K562 (cell line): Measurements from ENCODE around the gene HSPA1B. TPM values are rescaled to one million over a fixed set of nuclear protein-coding genes. Genes with fewer than 3 reads are reported as not detected.

ENCODE experiments used
- CREB3 ChIP-seq: fragments of 450-650 bp; conservative IDR thresholded peaks from 2 replicates; pipeline ENCODE4 v1.6.1; 2016; ENCODE audit warnings: missing genetic modification characterization, low read depth, mild to moderate bottlenecking, missing compliant biosample characterization, moderate library complexity
- E4F1 ChIP-seq: fragments of 250-450 bp; sonication (Bioruptor Pico); IDR thresholded peaks from 2 replicates; pipeline ENCODE4 v1.5.0; 2021; ENCODE audit warnings: mild to moderate bottlenecking, borderline replicate concordance
- HMG20B ChIP-seq: fragments of 250-450 bp; sonication (Bioruptor Pico); IDR thresholded peaks from 2 replicates; pipeline ENCODE4 v1.5.0; 2021; ENCODE audit warnings: mild to moderate bottlenecking
- MEF2D ChIP-seq: conservative IDR thresholded peaks from 2 replicates; pipeline ENCODE4 v1.6.1; 2016; ENCODE audit warnings: low read depth, missing genetic modification characterization, missing compliant biosample characterization
- YY1 ChIP-seq, 3 experiments: IDR thresholded peaks; 2 replicates each; pipeline ENCODE4 v1.6.1; 2011; ENCODE audit warnings: low read length in 2 of 3, mild to moderate bottlenecking in 2 of 3, moderate library complexity in 2 of 3, borderline replicate concordance in 1 of 3, control low read depth in 1 of 3, low read depth in 1 of 3; ENCODE audit not compliant: insufficient read depth in 3 of 3, insufficient replicate concordance in 2 of 3, control insufficient read depth in 1 of 3, insufficient read length in 1 of 3; ENCODE audit errors: extremely low read depth in 1 of 3
- ZKSCAN1 ChIP-seq: fragments of 150-350 bp; IDR thresholded peaks from 2 replicates; pipeline ENCODE4 v1.6.1; 2016; ENCODE audit warnings: low read depth, low read length
- ZNF232 ChIP-seq: sonication (generic); formaldehyde crosslinking; IDR thresholded peaks from 2 replicates; pipeline ENCODE4 v1.8.0; 2022; ENCODE audit warnings: mild to moderate bottlenecking, missing genetic modification reagents
- ZNF263 ChIP-seq: sonication (generic); formaldehyde crosslinking; IDR thresholded peaks from 2 replicates; pipeline ENCODE4 v1.8.0; 2022; ENCODE audit warnings: mild to moderate bottlenecking, missing genetic modification reagents, borderline replicate concordance
- ZNF384 ChIP-seq: IDR thresholded peaks from 2 replicates; pipeline ENCODE4 v1.6.1; 2012; ENCODE audit warnings: low read depth, low read length, improper control_type of control experiment
- ZNF740 ChIP-seq, 3 experiments: fragments of 200-800 bp in 1 of 3; sonication (Bioruptor generic) in 1 of 3; sonication (generic) in 1 of 3; formaldehyde crosslinking in 1 of 3; IDR thresholded peaks; 2 replicates each; pipeline versions ENCODE4 v1.6.1 to v1.8.0; 2016 to 2022; ENCODE audit warnings: mild to moderate bottlenecking in 2 of 3, missing compliant biosample characterization in 2 of 3, missing genetic modification characterization in 2 of 3, missing genetic modification reagents in 1 of 3
- ZNF830 ChIP-seq: fragments of 250-450 bp; sonication (Bioruptor Pico); IDR thresholded peaks from 2 replicates; pipeline ENCODE4 v1.5.0; 2021; ENCODE audit warnings: mild to moderate bottlenecking
- polyA plus RNA-seq, 8 experiments: library from polyadenylated mRNA; depleted of rRNA in 4 of 8; stranded (reverse) in 5 of 8; unstranded in 3 of 8; fragments of >200 nt; fragmentation: Nextera tagmentation in 2 of 8; fragmentation: Illumina TruSeq in 1 of 8; extraction: Ambion mirVana in 2 of 8; extraction: Trizol in 1 of 8; gene quantifications; 2 replicates each; pipeline versions ENCODE4 v1.2.1 to v1.2.3, GENCODE V29; 2011 to 2014; ENCODE audit warnings: inconsistent platforms in 1 of 8, missing spikeins in 1 of 8
- total RNA-seq, 7 experiments: library from RNA; depleted of rRNA in 6 of 7; stranded (reverse); fragments of >200 nt in 6 of 7; fragmentation: Illumina TruSeq in 2 of 7; extraction: Trizol in 2 of 7; gene quantifications; 2 replicates each; pipeline versions ENCODE4 v1.2.1 to v1.2.3, GENCODE V29; 2011 to 2021; ENCODE audit warnings: low replicate concordance in 1 of 7
- TF ChIP-seq, protein P1 (sequence below): sonication (generic); formaldehyde crosslinking; IDR thresholded peaks from 2 replicates; pipeline ENCODE4 v1.8.0; 2022; ENCODE audit warnings: mild to moderate bottlenecking, missing genetic modification reagents
- TF ChIP-seq, protein P2 (sequence below): IDR thresholded peaks from 3 replicates; pipeline ENCODE4 v1.6.1; 2011; ENCODE audit warnings: borderline replicate concordance, mild to moderate bottlenecking; ENCODE audit not compliant: insufficient read length, insufficient read depth

Gene HSPA1B
- total and polyA plus RNA-seq, 9 of the 15 experiments (the other 6 are each of a cell fraction or from before 2014, with no cell fraction given), result 0.27 to 227 (median 51.2) TPM

GRCh38 chr6:31813465-31813849 lies 14.1 kb upstream of the HSPA1B start (continued):
- peak; percentile 47; the same call in 1 of the 2 replicates for TF ChIP-seq ZNF740 (CRISPR knock-in tag; IDR thresholded peaks at IDR 0.05)
- peak; percentile 17 to 19; a peak in 1 of 4 replicates for TF ChIP-seq ZNF740 (tag; IDR thresholded peaks at IDR 0.05)
- no peak for TF ChIP-seq ZNF384
- peak; percentile 15; the same call in 1 of the 2 replicates for TF ChIP-seq E4F1 (CRISPR knock-in tag)
- TF ChIP-seq MEF2D (tag), result peak; percentile 58; the same call in 1 of the 2 replicates
- TF ChIP-seq ZKSCAN1, result no peak
- 0 out of 2 replicates have a peak, but pooled peaks have one; percentile 1 for TF ChIP-seq ZNF830 (CRISPR knock-in tag)
- TF ChIP-seq HMG20B, result no peak
- TF ChIP-seq CREB3 (tag), result peak; percentile 78; the same call in 1 of the 2 replicates
- TF ChIP-seq, protein P1, sequence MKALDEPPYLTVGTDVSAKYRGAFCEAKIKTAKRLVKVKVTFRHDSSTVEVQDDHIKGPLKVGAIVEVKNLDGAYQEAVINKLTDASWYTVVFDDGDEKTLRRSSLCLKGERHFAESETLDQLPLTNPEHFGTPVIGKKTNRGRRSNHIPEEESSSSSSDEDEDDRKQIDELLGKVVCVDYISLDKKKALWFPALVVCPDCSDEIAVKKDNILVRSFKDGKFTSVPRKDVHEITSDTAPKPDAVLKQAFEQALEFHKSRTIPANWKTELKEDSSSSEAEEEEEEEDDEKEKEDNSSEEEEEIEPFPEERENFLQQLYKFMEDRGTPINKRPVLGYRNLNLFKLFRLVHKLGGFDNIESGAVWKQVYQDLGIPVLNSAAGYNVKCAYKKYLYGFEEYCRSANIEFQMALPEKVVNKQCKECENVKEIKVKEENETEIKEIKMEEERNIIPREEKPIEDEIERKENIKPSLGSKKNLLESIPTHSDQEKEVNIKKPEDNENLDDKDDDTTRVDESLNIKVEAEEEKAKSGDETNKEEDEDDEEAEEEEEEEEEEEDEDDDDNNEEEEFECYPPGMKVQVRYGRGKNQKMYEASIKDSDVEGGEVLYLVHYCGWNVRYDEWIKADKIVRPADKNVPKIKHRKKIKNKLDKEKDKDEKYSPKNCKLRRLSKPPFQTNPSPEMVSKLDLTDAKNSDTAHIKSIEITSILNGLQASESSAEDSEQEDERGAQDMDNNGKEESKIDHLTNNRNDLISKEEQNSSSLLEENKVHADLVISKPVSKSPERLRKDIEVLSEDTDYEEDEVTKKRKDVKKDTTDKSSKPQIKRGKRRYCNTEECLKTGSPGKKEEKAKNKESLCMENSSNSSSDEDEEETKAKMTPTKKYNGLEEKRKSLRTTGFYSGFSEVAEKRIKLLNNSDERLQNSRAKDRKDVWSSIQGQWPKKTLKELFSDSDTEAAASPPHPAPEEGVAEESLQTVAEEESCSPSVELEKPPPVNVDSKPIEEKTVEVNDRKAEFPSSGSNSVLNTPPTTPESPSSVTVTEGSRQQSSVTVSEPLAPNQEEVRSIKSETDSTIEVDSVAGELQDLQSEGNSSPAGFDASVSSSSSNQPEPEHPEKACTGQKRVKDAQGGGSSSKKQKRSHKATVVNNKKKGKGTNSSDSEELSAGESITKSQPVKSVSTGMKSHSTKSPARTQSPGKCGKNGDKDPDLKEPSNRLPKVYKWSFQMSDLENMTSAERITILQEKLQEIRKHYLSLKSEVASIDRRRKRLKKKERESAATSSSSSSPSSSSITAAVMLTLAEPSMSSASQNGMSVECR (CRISPR knock-in tag), result peak; percentile 3; the same call in 1 of the 2 replicates
- TF ChIP-seq YY1 (IDR thresholded peaks at IDR 0.05; ENCODE audit: borderline replicate concordance in 1 of 3, control insufficient read depth in 1 of 3, extremely low read depth in 1 of 3, insufficient read depth in 3 of 3, insufficient read length in 1 of 3, insufficient replicate concordance in 2 of 3, low read depth in 1 of 3, low read length in 2 of 3), result no peak
- TF ChIP-seq ZNF263 (CRISPR knock-in tag), result 0 out of 2 replicates have a peak, but pooled peaks have one; percentile 13
- 0 out of 2 replicates have a peak, but pooled peaks have one; percentile 32 for TF ChIP-seq ZNF232 (CRISPR knock-in tag)
- TF ChIP-seq, protein P2, sequence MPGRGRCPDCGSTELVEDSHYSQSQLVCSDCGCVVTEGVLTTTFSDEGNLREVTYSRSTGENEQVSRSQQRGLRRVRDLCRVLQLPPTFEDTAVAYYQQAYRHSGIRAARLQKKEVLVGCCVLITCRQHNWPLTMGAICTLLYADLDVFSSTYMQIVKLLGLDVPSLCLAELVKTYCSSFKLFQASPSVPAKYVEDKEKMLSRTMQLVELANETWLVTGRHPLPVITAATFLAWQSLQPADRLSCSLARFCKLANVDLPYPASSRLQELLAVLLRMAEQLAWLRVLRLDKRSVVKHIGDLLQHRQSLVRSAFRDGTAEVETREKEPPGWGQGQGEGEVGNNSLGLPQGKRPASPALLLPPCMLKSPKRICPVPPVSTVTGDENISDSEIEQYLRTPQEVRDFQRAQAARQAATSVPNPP, result no peak
